Measurements from ENCODE around the gene C5AR2.
A peak's percentile ranks its signal among the peaks of the same experiment; 100 is the strongest.

C5AR2 gene

GRCh38 chr19:47310819-47311218 lies 21.2 kb upstream of the C5AR2 start:
- WGBS = 79% methylated on average over 5 of the region's 5 CpGs
- no peak overlapping the region for H3K18ac ChIP-seq (ENCODE audit: low read depth in 1 of 2, low read length in 2 of 2)
- peaks cover 5% of the 10 kb centered on the region for H3K4me1 ChIP-seq (ENCODE audit: control insufficient read depth, insufficient read depth, low read depth, low read length)
- H2AFZ ChIP-seq (ENCODE audit: low read depth, low read length) = no peak overlapping the region
- H2BK5ac ChIP-seq (ENCODE audit: low read depth, low read length, poor library complexity, severe bottlenecking) = no peak overlapping the region
- peak overlapping the region in 1 of 2 experiments; percentile 71 for H3K14ac ChIP-seq (ENCODE audit: low read length in 2 of 2)
- no peak overlapping the region for H2BK12ac ChIP-seq (ENCODE audit: low read length in 2 of 2)
- H3K9ac ChIP-seq (ENCODE audit: low read length) = no peak overlapping the region
- H3K23ac ChIP-seq (ENCODE audit: low read length in 2 of 2) = no peak overlapping the region
- no peak overlapping the region for H2AK5ac ChIP-seq (ENCODE audit: low read length, severe bottlenecking)
- no peak overlapping the region for H2BK15ac ChIP-seq (ENCODE audit: low read depth, poor library complexity, severe bottlenecking)
- no peak overlapping the region for H4K91ac ChIP-seq (ENCODE audit: low read length)
- H3K4me3 ChIP-seq (ENCODE audit: insufficient read depth in 1 of 2, low read depth in 1 of 2, low read length in 2 of 2) = no peak overlapping the region
- no peaks in the 10 kb centered on the region for H3K36me3 ChIP-seq (ENCODE audit: control insufficient read depth in 1 of 2, insufficient read depth in 2 of 2, low read depth in 1 of 2, low read length in 2 of 2)
- peaks cover 6 to 16% of the 10 kb centered on the region in 2 experiments for H3K27me3 ChIP-seq (ENCODE audit: control insufficient read depth in 1 of 2, insufficient read depth in 1 of 2, low read length in 2 of 2)
- H3K79me1 ChIP-seq (replicated peaks; ENCODE audit: low read length, poor library complexity, severe bottlenecking) = no peaks in the 10 kb centered on the region
- DNase-seq = no peak
- H2BK120ac ChIP-seq (ENCODE audit: low read depth, low read length) = no peak overlapping the region
- H3K27ac ChIP-seq (ENCODE audit: low read length, poor library complexity, severe bottlenecking) = no peak overlapping the region
- no peak overlapping the region for H4K8ac ChIP-seq (ENCODE audit: low read length)
- no peaks in the 10 kb centered on the region for H3K9me3 ChIP-seq (ENCODE audit: control insufficient read depth, low read length)
- H3K4ac ChIP-seq (ENCODE audit: low read depth in 1 of 2, low read length in 2 of 2) = no peak overlapping the region
- H3K4me2 ChIP-seq (ENCODE audit: low read length, poor library complexity, severe bottlenecking) = no peak overlapping the region

GRCh38 chr19:47312366-47313006 lies 19.5 kb upstream of the C5AR2 start:
- Histone ChIP-seq H3K4me1 (ENCODE audit: control insufficient read depth, insufficient read depth, low read depth, low read length) (peaks cover 5% of the 10 kb centered on the region), H4K8ac (ENCODE audit: low read length) (no peak overlapping the region), H2BK5ac (ENCODE audit: low read depth, low read length, poor library complexity, severe bottlenecking) (no peak overlapping the region), H3K4me3 (ENCODE audit: insufficient read depth in 1 of 2, low read depth in 1 of 2, low read length in 2 of 2) (no peak overlapping the region), H2BK12ac (ENCODE audit: low read length in 2 of 2) (no peak overlapping the region), H3K4me2 (ENCODE audit: low read length, poor library complexity, severe bottlenecking) (no peak overlapping the region), H3K9me3 (ENCODE audit: control insufficient read depth, low read length) (no peaks in the 10 kb centered on the region), H4K91ac (ENCODE audit: low read length) (no peak overlapping the region), H3K18ac (ENCODE audit: low read depth in 1 of 2, low read length in 2 of 2) (no peak overlapping the region), H2AK5ac (ENCODE audit: low read length, severe bottlenecking) (no peak overlapping the region), H3K14ac (ENCODE audit: low read length in 2 of 2) (no peak overlapping the region), H3K9ac (ENCODE audit: low read length) (no peak overlapping the region), H3K79me1 (replicated peaks; ENCODE audit: low read length, poor library complexity, severe bottlenecking) (no peaks in the 10 kb centered on the region), H3K36me3 (ENCODE audit: control insufficient read depth in 1 of 2, insufficient read depth in 2 of 2, low read depth in 1 of 2, low read length in 2 of 2) (no peaks in the 10 kb centered on the region), H2AFZ (ENCODE audit: low read depth, low read length) (no peak overlapping the region), H3K27me3 (ENCODE audit: control insufficient read depth in 1 of 2, insufficient read depth in 1 of 2, low read length in 2 of 2) (peaks cover 6 to 16% of the 10 kb centered on the region in 2 experiments), H2BK120ac (ENCODE audit: low read depth, low read length) (no peak overlapping the region), H3K4ac (ENCODE audit: low read depth in 1 of 2, low read length in 2 of 2) (no peak overlapping the region), H3K23ac (ENCODE audit: low read length in 2 of 2) (no peak overlapping the region), H3K27ac (ENCODE audit: low read length, poor library complexity, severe bottlenecking) (no peak overlapping the region), H2BK15ac (ENCODE audit: low read depth, poor library complexity, severe bottlenecking) (no peak overlapping the region)
- no peak for DNase-seq
- WGBS = 80% methylated on average over 3 of the region's 5 CpGs

DNA sequence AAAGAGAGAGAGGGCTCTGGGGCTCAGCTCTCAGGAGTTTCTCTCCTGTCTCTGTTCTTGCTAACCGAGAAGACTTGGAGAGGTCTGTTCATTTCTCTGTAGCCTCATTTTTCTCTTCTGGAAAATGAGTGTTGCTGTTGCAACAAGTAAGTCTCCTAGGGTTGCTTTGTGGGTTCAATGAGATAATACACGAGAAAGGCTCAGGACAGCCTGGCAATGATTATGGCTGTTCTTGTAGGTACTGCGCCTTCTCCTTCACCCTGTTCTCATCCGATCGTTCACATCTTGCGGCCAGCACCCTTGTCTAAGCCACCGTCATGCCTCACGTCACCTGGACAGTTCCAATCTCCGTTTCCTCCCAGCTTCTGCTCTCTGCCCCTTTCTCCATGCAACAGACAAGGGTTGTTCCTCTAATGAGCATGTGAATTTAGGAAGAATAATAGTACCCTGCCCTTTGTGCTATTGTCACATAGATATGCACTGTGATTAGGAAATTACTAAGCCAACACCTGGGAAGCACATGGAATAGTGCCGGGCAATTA lies 18.1 kb upstream of the C5AR2 start:
- no peak overlapping the region for H3K9ac ChIP-seq (ENCODE audit: low read length)
- no peak for DNase-seq
- no peak overlapping the region for H3K4me3 ChIP-seq (ENCODE audit: insufficient read depth in 1 of 2, low read depth in 1 of 2, low read length in 2 of 2)
- no peak overlapping the region for H2BK120ac ChIP-seq (ENCODE audit: low read depth, low read length)
- H3K27ac ChIP-seq (ENCODE audit: low read length, poor library complexity, severe bottlenecking) = no peak overlapping the region
- H2AFZ ChIP-seq (ENCODE audit: low read depth, low read length) = no peak overlapping the region
- no peak overlapping the region for H2BK12ac ChIP-seq (ENCODE audit: low read length in 2 of 2)
- no peak overlapping the region for H2AK5ac ChIP-seq (ENCODE audit: low read length, severe bottlenecking)
- H3K4me1 ChIP-seq (ENCODE audit: control insufficient read depth, insufficient read depth, low read depth, low read length) = peaks cover 5% of the 10 kb centered on the region
- H3K9me3 ChIP-seq (ENCODE audit: control insufficient read depth, low read length) = no peaks in the 10 kb centered on the region
- H3K36me3 ChIP-seq (ENCODE audit: control insufficient read depth in 1 of 2, insufficient read depth in 2 of 2, low read depth in 1 of 2, low read length in 2 of 2) = no peaks in the 10 kb centered on the region
- H3K23ac ChIP-seq (ENCODE audit: low read length in 2 of 2) = no peak overlapping the region
- H3K27me3 ChIP-seq (ENCODE audit: control insufficient read depth in 1 of 2, insufficient read depth in 1 of 2, low read length in 2 of 2) = peaks cover 6 to 16% of the 10 kb centered on the region in 2 experiments
- no peaks in the 10 kb centered on the region for H3K79me1 ChIP-seq (replicated peaks; ENCODE audit: low read length, poor library complexity, severe bottlenecking)
- H2BK5ac ChIP-seq (ENCODE audit: low read depth, low read length, poor library complexity, severe bottlenecking) = no peak overlapping the region
- H3K4ac ChIP-seq (ENCODE audit: low read depth in 1 of 2, low read length in 2 of 2) = no peak overlapping the region
- no peak overlapping the region for H3K4me2 ChIP-seq (ENCODE audit: low read length, poor library complexity, severe bottlenecking)
- no peak overlapping the region for H3K18ac ChIP-seq (ENCODE audit: low read depth in 1 of 2, low read length in 2 of 2)
- no peak overlapping the region for H3K14ac ChIP-seq (ENCODE audit: low read length in 2 of 2)
- no peak overlapping the region for H2BK15ac ChIP-seq (ENCODE audit: low read depth, poor library complexity, severe bottlenecking)
- H4K91ac ChIP-seq (ENCODE audit: low read length) = no peak overlapping the region
- 86% methylated on average over 7 of the region's 10 CpGs for WGBS
- no peak overlapping the region for H4K8ac ChIP-seq (ENCODE audit: low read length)

- Histone ChIP-seq H2BK15ac (ENCODE audit: low read depth, poor library complexity, severe bottlenecking) (no peak overlapping the region), H2BK12ac (ENCODE audit: low read length in 2 of 2) (no peak overlapping the region), H3K36me3 (ENCODE audit: control insufficient read depth in 1 of 2, insufficient read depth in 2 of 2, low read depth in 1 of 2, low read length in 2 of 2) (no peaks in the 10 kb centered on the region), H3K4me1 (ENCODE audit: control insufficient read depth, insufficient read depth, low read depth, low read length) (peaks cover 5% of the 10 kb centered on the region), H3K27ac (ENCODE audit: low read length, poor library complexity, severe bottlenecking) (no peak overlapping the region), H3K18ac (ENCODE audit: low read depth in 1 of 2, low read length in 2 of 2) (no peak overlapping the region), H3K27me3 (ENCODE audit: control insufficient read depth in 1 of 2, insufficient read depth in 1 of 2, low read length in 2 of 2) (peaks cover 0 to 10% of the 10 kb centered on the region in 2 experiments), H4K91ac (ENCODE audit: low read length) (no peak overlapping the region), H2AFZ (ENCODE audit: low read depth, low read length) (no peak overlapping the region), H3K9ac (ENCODE audit: low read length) (peak overlapping the region; percentile 10), H3K4me2 (ENCODE audit: low read length, poor library complexity, severe bottlenecking) (peak overlapping the region; percentile 38), H2BK120ac (ENCODE audit: low read depth, low read length) (no peak overlapping the region), H2AK5ac (ENCODE audit: low read length, severe bottlenecking) (no peak overlapping the region), H3K14ac (ENCODE audit: low read length in 2 of 2) (no peak overlapping the region), H3K4me3 (ENCODE audit: insufficient read depth in 1 of 2, low read depth in 1 of 2, low read length in 2 of 2) (no peak overlapping the region), H2BK5ac (ENCODE audit: low read depth, low read length, poor library complexity, severe bottlenecking) (no peak overlapping the region), H3K4ac (ENCODE audit: low read depth in 1 of 2, low read length in 2 of 2) (no peak overlapping the region), H3K23ac (ENCODE audit: low read length in 2 of 2) (no peak overlapping the region), H3K9me3 (ENCODE audit: control insufficient read depth, low read length) (no peaks in the 10 kb centered on the region), H4K8ac (ENCODE audit: low read length) (no peak overlapping the region), H3K79me1 (replicated peaks; ENCODE audit: low read length, poor library complexity, severe bottlenecking) (no peaks in the 10 kb centered on the region)
- 24% methylated on average over 11 of the region's 12 CpGs for WGBS
- DNase-seq = peak; percentile 95
Measured at GRCh38 chr19:47315125-47315821, 16.7 kb upstream of the C5AR2 start.
